Fibroblast of peridontal ligament (primary cell): ENCODE measurements around the gene MED13L.
A peak's percentile ranks its signal among the peaks of the same experiment; 100 is the strongest.
"Not testable (repeated sequence)": the region's sequence is repeated elsewhere in the genome, so short reads cannot be mapped to it uniquely, and the experiment has no call there.

Experiments
- DNase-seq: peaks from one replicate; pipeline ENCODE4 v3.0.0-alpha.2; 2010; ENCODE audit errors: extremely low read depth

The MED13L gene

DNA sequence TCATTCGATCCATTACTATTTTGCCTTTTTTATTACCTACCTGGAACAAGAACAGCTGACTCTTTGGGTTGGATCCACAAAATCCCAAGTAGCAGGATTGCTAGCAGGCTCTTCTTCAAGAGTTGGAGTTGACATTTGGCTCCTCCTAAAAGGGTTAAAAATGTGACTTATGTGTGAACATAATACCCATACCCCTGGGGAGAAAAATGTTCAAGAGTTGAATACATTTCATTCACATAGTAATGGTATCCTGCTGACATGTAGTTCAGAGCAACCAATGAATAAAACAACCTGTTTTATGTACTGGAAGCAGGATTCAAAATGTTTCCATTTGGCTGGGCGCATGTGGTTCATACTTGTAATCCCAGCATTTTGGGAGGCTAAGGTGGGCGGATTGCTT is 264.7 kb downstream of the MED13L start:
- DNase-seq: no peak

DNA sequence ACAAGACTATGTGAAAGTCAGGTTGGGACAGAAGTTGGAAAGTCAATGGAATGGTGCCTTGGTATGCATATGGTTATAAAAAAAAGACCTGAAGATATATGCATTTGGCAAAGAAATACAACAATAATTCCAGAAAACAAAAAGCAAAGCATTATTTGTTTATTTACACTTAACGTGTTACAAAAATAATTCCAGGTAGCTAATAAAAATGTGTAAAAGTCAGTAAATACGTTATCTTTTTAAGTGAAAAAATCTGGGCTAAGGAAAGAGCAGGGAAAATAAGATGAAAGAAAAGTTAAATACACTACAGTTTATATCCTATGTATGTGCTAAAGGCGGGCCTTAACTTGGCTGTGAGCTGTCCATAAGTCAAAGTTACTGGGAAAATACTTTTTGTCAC is 266.3 kb downstream of the MED13L start:
- DNase-seq: no peak

DNA sequence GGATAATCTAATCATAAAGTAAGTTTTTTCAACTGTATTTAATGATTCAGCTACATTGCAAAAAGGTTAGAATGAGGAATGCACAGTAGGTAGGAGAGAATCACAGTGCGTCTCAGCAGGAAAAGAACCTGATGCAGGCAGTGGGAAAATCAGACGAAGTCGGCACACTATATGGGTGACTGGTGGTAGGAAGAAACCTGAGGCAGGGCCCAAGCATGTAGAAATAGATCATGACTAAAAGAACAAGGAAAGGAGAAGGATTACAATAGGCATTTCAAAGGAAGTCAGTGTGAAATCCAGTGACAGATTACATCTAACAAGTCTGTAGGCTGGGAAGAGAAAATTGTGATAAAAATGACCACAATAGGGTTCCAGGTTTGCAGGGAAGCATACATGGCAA is 267.0 kb downstream of the MED13L start:
- DNase-seq: no peak

DNA sequence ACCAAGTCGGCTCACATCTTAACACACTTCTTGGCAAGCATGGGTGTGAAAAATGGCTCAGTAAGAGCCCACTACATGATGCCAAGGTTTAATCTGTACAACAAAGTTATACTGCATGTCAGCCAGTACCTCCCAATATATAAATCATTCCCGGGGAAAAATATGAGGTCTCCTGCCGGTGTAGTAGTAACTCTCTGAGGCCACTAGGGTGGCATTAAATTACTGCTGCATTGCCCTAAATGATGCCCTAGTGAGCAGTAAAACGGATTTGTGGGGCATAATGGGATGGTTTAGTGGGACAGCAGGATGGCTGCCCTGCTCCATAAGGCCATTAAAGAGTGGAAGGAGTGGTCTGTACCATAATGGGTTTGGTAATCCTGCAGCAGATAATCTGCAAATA is 267.7 kb downstream of the MED13L start:
- DNase-seq: no peak

DNA sequence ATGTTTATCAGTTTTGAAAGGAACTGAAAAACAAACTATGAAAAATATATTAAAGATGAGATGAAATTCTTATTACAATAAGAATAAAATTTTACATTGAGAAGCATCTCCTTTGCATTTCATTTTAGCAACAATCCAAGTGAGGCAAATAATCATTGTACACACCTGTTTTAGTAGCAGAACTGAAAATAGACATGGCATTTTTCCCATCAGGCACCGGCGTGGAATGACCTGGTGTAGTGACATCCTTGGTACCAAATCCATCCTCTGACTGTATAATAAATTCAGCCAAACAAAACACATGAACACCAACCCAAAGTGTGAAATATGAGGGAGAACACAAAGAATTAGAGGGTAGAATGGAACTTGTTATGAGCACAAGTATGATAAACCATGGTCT is 271.4 kb downstream of the MED13L start:
- DNase-seq: no peak

DNA sequence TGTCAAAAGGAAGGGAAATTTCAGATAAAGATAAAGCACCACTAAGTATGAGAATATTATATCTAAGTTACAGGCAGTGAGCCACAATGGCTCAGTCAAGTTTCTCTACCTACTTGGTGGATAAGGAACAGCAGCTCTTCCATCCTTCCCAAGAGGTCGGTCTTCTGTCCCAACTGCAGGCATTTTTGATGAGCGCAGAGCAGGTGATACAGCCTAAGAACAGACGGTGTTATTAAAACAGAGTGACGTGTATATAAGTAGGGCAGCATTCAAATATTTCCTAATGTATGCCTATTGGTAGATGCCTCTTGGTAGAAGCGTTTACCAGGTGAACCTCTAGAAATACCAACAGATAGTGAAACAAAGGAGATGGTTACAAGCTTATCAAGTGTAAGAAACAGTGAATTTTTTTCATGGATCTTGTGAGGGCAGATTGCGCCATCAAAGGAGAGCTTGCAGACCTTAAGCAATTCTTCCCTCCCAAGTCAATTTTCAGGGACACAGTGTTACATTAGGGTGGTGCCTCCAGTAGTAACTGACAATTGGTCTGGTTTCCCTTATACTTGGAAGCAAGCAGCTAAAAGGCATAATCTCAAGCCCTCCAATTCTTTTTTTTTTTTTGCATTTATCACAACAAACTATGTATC is 274.5 kb downstream of the MED13L start:
- DNase-seq: peak; percentile 37

DNA sequence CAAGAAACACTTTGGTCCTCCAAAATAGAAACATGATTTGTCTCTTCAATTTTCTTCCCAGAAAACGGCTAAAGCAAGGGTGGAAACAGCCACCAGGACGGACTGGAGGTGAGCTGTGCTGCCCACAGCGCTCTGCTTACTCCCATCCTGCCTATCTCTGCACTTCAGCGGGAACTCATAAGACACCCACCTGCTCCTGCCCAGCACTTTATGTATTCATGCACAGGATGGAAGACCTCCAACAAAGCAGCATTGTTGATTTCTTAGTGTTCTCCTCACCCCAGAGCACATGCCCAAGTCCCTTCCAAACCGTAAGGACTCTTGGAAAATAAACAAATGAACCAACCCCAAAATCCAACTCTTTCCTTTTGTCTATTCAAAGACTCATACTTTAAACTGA is 277.2 kb downstream of the MED13L start:
- DNase-seq: no peak

DNA sequence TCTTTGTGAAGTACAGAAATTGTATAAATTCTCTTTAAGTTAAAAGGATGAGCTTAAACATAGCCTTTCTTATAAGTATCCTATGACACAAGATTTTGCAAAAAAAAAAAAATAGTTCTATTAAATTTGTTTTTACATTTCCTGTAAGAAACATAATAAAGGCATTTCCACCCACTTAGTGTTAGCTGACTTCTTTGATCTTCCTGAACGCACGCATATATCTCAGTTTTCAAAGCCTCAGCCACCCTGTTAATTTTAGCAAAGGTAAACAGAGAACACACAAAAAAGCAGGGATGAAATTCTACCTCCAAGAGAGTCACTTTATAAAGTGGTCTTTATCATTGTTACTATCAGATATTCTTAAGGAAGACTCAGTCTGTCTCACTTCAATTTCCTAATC is 277.9 kb downstream of the MED13L start:
- DNase-seq: no peak

DNA sequence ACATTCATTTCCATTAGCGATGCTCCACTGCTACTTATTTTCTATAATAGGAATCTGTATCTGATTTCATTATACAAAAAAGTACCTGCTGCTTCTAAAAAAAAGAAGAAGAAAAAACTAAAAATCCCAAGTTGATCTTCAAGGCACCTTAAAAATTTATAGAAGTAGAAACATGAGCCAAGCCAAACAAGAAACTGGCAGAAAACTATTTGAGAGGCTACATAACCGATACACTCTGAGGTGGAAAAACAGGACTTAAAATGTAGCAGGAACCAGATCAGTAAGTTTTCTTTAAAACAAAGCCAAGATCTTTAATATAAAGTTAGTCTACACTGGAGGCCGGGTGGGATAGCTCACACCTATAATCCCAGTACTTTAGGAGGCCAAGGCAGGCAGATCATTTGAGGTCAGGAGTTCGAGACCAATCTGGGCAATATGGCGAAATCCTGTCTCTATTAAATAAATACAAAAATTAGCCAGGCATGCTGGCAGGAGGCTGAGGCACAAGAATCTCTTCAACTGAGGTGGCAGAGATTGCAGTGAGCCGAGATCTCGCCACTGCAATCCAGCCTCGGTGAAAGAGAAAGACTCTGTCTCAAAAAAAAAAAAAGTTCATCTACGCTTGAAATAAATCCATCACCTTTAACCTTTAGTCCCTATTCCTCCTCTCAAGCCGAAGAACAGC is 278.6 kb downstream of the MED13L start:
- DNase-seq: no peak

DNA sequence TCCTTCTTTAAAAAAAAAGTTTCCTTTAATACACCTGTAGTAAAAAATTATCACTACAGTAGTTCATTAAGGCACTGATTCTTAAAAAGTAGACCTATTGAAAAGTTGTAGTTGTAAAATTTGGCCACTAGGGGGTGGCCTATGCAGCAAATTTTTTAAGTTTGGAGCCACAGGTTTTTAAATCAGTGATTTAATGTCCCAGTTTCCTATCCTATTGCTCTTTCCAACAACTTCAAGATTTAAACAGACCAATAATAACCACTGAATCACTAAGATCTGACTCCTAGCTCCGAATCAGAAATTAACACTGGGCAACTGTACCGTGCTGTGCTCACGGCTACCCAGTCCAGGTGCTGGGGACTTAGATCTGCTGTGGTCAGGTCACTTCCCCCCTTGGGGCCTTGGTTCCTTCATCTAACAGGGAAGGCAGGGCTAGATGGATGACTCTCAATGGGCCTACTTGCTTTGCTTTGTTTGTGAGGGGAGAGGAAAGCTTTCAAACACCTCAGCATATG is 279.3 kb downstream of the MED13L start:
- DNase-seq: peak; percentile 83

DNA sequence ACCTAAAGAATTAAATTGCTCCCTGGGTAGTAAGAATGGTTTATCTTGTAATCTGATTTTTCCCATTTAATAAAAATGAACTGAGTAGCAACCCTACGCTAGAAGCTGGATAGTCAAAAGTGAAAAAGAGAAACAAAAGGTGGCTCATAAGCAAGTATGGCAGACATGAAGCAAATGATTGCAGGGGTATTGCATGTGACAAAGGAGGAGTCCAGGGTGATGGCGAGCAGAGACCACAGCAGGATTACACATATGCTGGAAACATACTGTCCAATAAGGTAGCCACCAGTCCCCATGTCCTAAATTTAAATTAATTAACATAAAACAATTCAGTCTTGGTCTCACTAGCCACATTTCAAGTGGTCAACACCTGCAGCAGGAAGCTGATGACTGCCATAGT is 283.8 kb downstream of the MED13L start:
- no peak for DNase-seq

DNA sequence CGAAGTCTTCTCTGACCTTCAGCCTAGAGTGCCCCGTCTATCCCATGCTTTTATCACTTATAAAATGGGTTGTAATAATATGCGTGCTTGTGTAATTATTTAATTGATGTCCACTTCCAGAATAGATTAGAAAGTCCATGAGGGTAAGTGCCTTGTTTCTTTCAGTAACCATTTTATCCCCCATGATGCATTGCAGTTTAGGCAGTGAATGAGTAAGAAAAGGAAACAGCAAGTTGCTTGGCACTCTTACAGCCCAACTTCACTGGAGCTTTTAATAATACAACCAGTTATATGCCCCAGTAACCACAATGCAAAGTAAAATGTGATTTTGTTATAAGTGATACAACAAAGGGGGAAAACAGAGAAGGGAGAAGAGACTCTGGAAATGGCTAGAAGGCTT is 287.3 kb downstream of the MED13L start:
- DNase-seq: no peak

DNA sequence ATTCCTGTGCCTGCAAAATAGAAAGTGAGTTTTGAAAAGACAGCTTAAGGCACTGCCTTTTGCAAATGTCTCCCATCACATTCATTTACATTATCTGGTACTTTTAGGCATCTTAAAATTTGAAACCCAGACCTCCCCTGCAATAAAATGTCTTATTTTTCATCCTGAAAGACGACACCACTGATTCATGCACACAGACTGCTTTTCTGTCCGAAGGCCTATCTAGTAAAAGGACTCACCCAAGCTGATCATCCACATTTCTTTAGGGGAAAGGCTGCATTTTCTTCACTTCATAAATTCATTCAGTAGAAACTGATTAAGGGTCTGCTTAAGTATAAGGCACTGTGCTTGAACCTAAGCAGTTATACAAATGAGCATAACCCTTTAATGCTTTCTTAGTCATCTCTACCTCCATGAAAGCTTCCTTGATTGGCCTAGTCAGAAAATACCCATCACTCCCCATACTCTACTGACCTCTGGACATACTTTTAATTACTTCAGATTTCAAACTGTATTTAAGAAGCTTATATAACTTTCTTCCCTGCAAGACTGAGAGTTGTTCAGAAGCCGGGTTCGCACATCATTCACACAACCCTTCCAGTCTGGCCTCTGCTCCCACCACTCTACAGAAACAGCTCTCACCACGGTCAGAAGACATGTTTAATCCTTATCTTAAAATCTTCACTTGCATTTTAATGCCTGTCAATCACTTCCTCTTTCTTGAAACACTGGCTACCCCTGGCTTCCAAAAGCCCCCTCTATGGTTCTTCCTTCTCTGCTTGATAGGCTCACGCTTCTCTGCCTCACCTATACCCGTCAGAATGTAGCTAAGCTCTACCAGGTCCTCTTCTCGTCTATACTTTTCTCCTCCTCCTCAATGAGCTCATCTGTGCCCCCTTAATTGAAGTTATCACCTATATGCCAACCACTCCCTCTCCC is 288.6 kb downstream of the MED13L start:
- no peak for DNase-seq

DNA sequence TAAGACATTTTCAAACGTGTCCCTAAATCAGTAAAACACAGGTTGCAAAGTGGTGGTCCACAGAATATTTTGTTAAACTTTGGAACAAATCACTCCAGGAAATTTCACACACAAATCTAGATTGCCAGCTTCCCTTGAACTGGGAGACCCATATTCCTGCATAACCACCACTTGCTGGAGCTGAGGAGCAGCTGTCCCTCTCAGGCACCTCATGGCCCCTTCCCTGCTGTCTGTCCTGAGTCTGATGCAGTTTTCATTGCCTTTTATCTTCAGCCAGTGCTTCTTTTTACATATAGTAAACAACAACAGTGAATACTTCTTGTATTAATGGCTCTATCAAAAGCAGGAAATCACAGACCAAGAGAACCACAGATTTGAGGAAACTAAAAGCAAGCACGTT is 289.3 kb downstream of the MED13L start:
- DNase-seq: no peak

DNA sequence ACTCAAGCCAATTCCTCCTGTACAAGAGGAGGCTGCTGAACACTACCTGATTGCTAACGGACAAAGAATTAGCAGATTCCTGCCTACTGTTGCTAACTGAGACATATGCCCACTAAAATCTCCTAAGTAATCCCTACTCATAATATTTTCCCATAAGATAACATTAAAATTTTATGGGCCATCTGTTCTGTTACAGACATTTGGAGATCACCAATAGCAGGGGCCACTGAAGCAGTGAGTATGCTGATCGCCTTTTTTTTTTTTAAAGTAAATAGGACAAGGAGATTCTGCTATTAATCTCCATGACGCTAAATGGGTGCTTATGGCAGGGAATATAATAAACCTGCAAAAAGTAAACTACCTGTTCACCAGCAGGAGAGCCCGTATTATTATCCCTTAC is 292.9 kb downstream of the MED13L start:
- DNase-seq: no peak

DNA sequence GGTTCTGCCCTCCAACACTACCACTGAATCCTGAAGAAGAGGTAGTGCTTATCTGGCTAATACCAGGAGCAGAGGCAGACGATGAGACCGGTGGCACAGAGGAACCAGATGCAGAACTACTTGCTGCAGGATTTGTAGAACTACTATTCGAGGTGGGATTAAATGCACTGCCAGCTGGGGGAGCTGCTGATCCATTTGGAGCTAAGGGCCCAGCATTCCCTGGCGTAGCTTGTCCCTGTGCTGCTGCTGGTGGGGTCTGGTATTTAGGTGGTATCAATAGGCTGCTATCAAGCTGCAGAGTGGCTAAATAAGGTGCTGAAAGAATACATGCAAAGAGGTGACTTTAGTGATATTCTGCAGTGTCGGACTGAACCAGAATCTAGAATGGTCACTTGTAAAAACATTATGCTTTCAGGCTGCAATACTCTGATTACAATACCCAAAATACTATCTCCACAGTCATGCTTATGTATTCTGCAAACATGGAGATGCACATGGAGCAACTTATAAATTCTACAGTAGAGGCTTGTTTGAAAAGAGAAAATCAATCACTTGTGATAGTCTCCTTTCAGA is 294.2 kb downstream of the MED13L start:
- no peak for DNase-seq

DNA sequence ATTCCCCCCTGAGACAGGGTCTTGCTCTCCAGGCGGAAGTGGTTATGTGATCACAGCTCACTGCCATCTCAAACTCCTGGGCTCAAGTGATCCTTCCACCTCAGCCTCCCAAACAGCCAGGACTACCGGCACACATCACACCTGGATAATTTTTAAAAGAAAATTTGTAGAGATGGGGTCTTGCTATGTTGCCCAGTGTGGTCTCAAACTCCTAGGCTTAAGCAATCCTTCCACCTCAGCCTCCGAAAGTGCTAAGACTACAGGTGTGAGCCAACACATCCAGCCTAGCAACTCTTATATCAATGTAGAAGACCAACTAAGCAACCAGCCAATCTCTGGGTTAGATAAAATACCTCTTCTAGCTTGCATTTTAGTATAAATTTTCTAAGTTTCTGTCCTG is 297.2 kb downstream of the MED13L start:
- DNase-seq: no peak

DNA sequence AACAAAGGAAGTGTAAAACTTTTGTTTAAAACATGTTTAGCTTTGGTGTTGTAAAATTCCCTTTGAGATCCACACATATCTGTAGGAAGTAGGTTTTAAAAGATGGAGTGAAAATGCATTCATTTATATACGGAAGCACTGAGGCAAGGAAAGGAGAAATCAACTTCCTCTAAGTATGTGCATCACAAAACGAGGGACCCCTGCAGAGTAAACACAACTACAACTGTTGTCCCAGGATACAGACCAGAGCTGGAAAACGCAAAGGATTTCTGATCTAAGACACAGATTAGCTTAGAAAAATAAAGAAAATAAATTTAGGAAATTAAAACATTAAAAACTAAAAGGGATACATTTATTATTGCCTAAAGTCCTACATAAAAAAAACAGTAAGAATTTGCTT is 297.6 kb downstream of the MED13L start:
- no peak for DNase-seq

DNA sequence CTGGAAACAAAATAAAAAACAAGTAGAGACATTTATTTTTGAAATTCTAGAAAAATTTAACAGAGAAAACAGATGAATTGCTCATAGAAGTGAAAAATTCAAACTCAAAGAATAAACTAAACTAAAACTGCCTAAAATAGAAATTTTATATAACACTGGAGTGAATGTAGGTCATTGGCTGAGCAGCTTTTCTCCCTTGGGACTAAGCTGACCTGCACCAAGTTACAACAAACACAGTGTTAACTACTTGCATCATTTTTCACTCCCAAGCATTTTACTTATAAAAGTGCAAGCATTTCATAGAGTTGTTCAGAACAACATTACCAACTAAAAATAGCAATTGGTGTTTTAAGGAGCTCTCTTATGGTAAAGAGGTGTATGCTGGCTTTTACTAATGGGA is 298.1 kb downstream of the MED13L start:
- peak; percentile 62 for DNase-seq

DNA sequence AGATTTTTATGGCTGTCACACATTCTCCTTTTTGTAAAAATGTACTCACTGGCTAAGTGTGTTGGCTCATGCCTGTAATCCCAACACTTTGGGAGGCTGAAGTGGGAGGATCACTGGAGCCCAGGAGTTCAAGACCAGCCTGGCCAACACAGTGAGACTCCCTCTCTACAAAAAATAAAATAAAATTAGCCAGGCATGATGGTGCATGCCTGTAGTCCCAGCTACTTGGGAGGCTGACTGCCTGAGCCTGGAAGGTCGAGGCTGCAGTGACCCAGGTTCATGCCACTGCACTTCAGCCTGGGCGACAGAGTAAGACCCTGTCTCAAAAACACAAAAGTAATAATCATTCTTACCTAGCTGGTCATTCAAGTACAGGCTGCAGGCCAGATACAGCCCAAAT is 300.7 kb downstream of the MED13L start:
- DNase-seq: not testable (repeated sequence)

DNA sequence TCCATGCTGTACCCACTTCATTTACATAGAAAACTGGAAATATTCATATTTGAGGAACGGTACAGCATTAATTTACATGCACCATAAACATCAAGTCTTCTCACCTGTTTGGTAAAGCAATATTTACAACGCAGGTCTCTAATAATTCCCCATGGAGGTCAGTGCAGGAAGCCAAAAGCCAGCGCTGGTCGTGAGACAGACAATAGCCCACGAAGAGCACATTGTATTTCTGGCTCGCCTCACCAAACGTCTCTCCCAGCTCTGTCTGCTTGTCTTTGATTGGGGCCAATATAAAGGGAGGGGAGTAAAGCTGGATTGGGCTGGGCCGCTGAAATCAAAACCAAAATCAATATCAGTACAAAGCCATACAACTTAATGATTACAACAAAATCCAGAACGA is 302.1 kb downstream of the MED13L start:
- DNase-seq: no peak
